Myocyte (in vitro differentiated cells): ENCODE results near the gene PGAP6. TPM values are rescaled to one million over a fixed set of nuclear protein-coding genes. Genes with fewer than 3 reads are reported as not detected.

Experiments
- DNase-seq: peaks from one replicate; pipeline ENCODE4 v3.0.0-alpha.2; 2012; ENCODE audit warnings: low read depth
- total RNA-seq: library from RNA; depleted of rRNA; stranded (reverse); fragments of >200 nt; gene quantifications from 2 replicates; pipeline ENCODE4 v1.2.3, GENCODE V29; 2014

PGAP6 gene
- total RNA-seq, 1 donor from 2014 or later = 53.4 TPM

DNA sequence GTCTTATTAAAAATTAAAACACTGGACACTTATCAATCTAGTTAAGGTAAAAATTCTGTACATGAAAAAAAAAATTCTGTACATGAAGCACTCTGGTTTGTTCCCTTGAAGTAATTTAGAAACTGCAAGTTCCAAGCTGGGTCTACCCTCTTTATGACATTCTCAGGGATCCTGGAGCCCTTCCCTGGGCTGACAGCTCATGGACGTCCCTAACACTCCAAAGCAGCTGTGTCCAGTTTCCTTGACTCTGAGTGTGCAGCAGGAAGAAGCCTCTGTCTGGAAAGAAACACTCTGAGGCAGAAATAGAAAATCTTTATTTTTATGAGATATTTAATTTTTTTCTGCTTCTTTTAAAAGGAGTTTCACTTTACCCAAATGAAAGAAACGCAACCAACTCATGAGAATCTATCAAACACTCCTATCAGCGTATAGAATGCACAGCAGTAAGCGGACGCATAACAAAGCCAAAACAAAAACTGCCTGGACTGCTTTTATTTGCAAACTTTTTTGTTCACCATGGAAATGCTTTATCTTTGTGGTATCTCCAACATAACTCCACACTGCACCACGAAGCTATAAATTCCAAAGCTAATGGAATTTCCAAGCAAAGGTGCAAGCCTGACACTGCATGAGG is 50.5 kb downstream of the PGAP6 start:
- peak; percentile 59 for DNase-seq

DNA sequence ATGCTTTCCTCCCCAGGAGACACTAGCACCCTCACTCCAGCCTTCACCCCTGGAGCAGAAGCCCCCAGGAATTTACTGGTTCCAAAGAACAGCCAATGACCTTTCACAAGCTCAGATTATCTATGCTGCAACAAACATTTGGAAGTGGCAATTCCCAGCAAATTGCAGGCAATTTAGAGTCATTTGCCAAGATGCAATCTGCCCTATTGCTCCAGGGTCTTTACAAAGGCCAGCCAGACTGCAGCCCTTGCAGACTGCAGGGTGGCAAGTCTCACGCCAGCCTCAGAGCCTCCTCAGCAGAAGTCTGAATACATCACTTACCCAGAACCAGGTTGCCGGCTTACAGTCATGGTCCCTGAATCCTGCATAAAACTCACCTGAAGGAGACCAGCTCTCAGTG is 51.0 kb downstream of the PGAP6 start:
- no peak for DNase-seq

DNA sequence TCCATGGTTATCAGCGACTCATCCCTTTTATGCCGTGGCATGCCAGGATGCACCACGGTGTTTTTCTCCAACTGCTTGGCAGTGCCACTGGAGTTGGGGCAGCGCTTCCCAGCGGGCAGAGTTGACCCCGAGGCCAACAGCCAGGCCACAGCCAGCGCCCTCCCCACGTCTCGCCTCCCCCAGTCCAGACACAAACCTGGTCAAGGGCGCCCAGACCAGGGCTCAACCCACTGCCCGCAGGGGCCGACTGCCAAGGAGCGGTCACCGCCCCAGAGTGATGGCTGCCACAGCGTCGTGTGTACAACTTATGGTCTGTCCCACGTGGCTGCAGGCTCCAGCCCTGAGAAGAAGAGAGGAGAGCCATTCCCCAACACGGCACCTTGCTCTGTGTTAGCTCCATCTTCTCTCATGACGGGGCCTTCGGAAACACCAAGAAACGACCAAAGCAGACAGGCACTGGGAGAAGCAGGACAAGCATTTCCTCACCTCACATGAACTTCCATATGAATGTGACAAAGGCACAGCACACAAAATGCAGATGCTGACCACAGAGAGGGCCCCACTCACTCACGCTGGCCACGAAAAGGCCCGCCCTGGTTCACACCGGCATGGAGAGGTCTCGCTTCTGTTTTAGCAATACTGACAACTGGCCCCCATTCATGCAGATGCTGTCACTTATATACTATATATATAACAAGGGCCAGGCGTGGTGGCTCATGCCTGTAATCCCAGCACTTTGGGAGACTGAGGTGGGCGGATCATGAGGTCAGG is 56.2 kb downstream of the PGAP6 start:
- peak; percentile 27 for DNase-seq

DNA sequence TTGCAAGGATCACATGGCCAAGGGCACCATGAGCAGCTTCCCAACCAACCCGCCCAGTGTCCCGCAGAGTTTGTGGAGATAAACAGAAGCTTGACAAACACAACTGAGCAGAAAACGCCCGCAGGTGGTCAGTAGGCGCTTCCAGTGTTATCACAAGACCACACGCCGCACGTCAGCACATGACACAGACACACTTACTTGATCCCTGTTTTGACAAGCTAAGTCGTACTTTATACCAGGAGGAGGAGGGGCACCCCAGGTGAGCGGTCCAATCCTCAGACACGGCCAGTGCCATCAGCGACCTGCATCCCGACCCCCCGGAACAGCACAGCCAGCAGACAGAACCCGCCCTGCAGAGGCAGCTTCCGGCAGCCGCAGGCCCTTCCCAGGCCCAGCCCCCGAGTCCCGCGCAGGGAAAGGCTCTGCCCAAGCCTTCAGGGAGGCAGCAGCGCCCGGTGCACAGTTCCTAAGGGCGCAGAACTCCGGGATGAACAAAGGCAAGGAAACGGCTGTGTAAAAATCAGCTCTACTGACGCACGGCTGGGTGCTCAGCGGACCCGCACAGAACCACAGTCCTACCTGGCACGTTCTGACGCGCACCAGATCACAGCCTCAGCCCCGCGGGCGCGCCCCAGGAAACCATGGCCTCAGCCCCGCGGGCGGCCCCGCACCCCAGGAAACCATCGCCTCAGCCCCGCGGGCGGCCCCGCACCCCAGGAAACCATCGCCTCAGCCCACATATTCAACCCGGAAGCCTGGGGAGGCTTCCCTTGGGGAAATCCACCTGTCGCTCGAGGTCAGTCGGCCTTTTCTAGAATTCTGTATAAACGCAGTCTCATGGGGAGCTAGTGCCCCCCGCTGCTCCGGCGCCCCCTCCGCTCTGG is 57.1 kb downstream of the PGAP6 start:
- no peak for DNase-seq

DNA sequence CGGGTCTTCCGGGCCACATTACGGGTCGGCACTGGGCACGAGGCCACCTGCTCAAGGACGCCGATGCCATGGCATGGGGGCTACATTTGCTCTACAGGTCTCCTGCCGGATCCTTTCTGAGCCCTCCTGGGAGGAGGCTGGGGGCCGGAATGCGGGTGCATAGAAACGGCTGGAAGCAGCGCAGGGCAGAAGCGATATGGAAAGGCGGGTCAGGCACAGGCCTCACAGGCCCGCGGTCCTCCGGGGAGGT is 57.7 kb downstream of the PGAP6 start:
- no peak for DNase-seq

DNA sequence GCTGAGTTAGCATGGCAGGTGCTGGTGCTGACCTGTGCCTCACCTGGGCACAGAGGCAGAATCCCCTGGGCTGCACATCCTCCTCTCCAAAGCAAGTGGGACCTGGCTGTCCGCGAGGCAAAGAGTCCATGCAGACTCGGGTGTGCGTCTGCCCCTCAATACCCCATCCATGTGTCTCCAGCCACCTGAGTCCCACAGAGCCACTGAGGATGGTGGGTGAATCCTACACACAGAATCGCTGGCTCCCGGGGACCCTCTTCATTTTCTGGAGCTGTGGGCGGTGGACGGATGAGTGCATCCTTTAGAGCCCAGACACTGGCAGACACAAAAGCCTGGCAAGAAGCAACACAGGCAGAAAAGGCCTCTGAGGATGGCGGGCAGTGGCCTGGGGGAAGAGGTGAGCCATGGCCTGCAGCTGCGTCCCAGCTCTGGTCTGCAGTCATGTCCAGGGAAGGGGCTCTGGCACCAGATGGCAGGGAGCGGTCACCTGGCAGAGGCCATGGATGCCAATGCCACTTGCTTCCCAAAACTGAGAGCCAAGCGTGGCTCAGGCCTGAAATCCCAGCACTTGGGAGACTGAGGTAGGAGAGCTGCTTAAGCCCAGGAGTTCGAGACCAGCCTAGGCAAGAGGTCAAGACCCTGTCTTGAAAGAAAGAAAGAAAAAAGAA is 59.2 kb downstream of the PGAP6 start:
- DNase-seq = no peak

DNA sequence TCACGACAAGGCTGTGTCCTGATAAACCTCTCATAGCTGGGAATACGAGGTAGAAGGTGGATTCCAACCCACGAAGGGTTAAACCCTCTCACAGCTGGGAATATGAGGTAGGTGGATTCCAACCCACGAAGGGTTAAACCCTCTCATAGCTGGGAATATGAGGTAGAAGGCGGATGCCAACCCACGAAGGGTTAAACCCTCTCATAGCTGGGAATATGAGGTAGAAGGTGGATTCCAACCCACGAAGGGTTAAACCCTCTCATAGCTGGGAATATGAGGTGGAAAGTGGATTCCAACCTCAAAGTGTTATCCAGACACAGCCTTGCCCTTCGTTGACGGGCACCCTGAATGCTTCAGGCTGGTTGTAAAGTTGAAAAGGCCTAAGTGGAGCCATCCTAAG is 60.2 kb downstream of the PGAP6 start:
- DNase-seq = no peak

Other genes with a start within 250 kb of the PGAP6 start
- 10.4 and 11.2 TPM in 2 replicates for gene NPRL3, start 243.3 kb downstream of the PGAP6 start, total RNA-seq
- gene HBZ, start 229.3 kb downstream of the PGAP6 start, total RNA-seq = not detected in 2 replicates
- gene HBM, start 216.0 kb downstream of the PGAP6 start, total RNA-seq = not detected in 2 replicates
- not detected in 2 replicates for gene HBA2, start 209.1 kb downstream of the PGAP6 start, total RNA-seq
- 0.83 TPM in 1 of 2 replicates, not detected in the other for gene HBA1, start 205.3 kb downstream of the PGAP6 start, total RNA-seq
- gene HBQ1, start 201.5 kb downstream of the PGAP6 start, total RNA-seq = not detected in 2 replicates
- gene LUC7L, start 152.5 kb downstream of the PGAP6 start, total RNA-seq = 105 and 106 TPM in 2 replicates
- gene FAM234A, start 147.2 kb downstream of the PGAP6 start, total RNA-seq = 162 and 222 TPM in 2 replicates
- 2.3 and 4.0 TPM in 2 replicates for gene RGS11, start 106.0 kb downstream of the PGAP6 start, total RNA-seq
- 0.48 TPM in 1 of 2 replicates, not detected in the other for gene ARHGDIG, start 101.4 kb downstream of the PGAP6 start, total RNA-seq
- gene PDIA2, start 98.8 kb downstream of the PGAP6 start, total RNA-seq = 0.31 and 0.78 TPM in 2 replicates
- gene AXIN1, start 29.3 kb downstream of the PGAP6 start, total RNA-seq = 18.5 and 26.1 TPM in 2 replicates
- gene MRPL28, start 11.4 kb downstream of the PGAP6 start, total RNA-seq = 103 and 112 TPM in 2 replicates
- gene NME4, start 15.2 kb upstream of the PGAP6 start, total RNA-seq = 50.3 and 59.1 TPM in 2 replicates
- gene DECR2, start 19.9 kb upstream of the PGAP6 start, total RNA-seq = 27.1 and 28.6 TPM in 2 replicates
- gene RAB11FIP3, start 43.7 kb upstream of the PGAP6 start, total RNA-seq = 114 and 126 TPM in 2 replicates
- 81.8 and 141 TPM in 2 replicates for gene CAPN15, start 145.7 kb upstream of the PGAP6 start, total RNA-seq
- 2.9 and 12.5 TPM in 2 replicates for gene PRR35, start 178.4 kb upstream of the PGAP6 start, total RNA-seq
- 0.05 and 1.2 TPM in 2 replicates for gene NHLRC4, start 185.0 kb upstream of the PGAP6 start, total RNA-seq
- 45.4 and 59.9 TPM in 2 replicates for gene PIGQ, start 188.0 kb upstream of the PGAP6 start, total RNA-seq
- gene RAB40C, start 208.1 kb upstream of the PGAP6 start, total RNA-seq = 17.2 and 19.1 TPM in 2 replicates
- 0.70 and 0.83 TPM in 2 replicates for gene WFIKKN1, start 249.0 kb upstream of the PGAP6 start, total RNA-seq